H1 (cell line): Measurements from ENCODE around the gene EEF1A2. TPM values are rescaled to one million over a fixed set of nuclear protein-coding genes. Genes with fewer than 3 reads are reported as not detected.

ENCODE experiments used
- CBX8 ChIP-seq: fragments of 300-800, 300-1000 bp; sonication (generic); IDR thresholded peaks from 2 replicates; pipeline ENCODE4 v1.7.1; 2016; ENCODE audit warnings: low read depth, low read length, borderline replicate concordance
- EZH2 ChIP-seq: fragments of 200-600 bp; sonication (generic); IDR thresholded peaks from 2 replicates; pipeline ENCODE4 v1.7.1; 2012; ENCODE audit warnings: low read depth, mild to moderate bottlenecking, moderate library complexity, low read length, inconsistent platforms; ENCODE audit not compliant: severe bottlenecking
- JUN ChIP-seq: IDR thresholded peaks from 2 replicates; pipeline ENCODE4 v1.6.1; 2011; ENCODE audit warnings: low read depth, mild to moderate bottlenecking, improper control_type of control experiment, low read length
- KDM4A ChIP-seq: IDR thresholded peaks from one replicate; pipeline ENCODE4 v1.7.1; 2012; ENCODE audit warnings: low read depth, mild to moderate bottlenecking, moderate library complexity, low read length, inconsistent platforms; ENCODE audit not compliant: severe bottlenecking
- NRF1 ChIP-seq: IDR thresholded peaks from 2 replicates; pipeline ENCODE4 v1.6.1; 2011; ENCODE audit warnings: mild to moderate bottlenecking, low read depth, low read length, improper control_type of control experiment
- RNF2 ChIP-seq: fragments of 200-900, 300-1000 bp; sonication (generic); IDR thresholded peaks from 2 replicates; pipeline ENCODE4 v1.7.1; 2016; ENCODE audit warnings: borderline replicate concordance, low read depth, mild to moderate bottlenecking, antibody characterized with exemption, low read length; ENCODE audit not compliant: poor library complexity, severe bottlenecking; ENCODE audit errors: missing control alignments
- SIX5 ChIP-seq: IDR thresholded peaks from 2 replicates; pipeline ENCODE4 v1.6.1; 2011; ENCODE audit warnings: mild to moderate bottlenecking, low read depth, low read length
- TEAD4 ChIP-seq: IDR thresholded peaks from 2 replicates; pipeline ENCODE4 v1.6.1; 2012; ENCODE audit warnings: low read depth, low read length, inconsistent platforms, mixed read lengths
- polyA plus RNA-seq, 7 experiments: library from polyadenylated mRNA; depleted of rRNA in 3 of 7; stranded (reverse) in 5 of 7; unstranded in 2 of 7; fragments of >200 nt in 5 of 7; fragments of 200-250 nt in 2 of 7; gene quantifications; 1 replicate in 5 of 7; 2 replicates in 1 of 7; 4 replicates in 1 of 7; pipeline versions ENCODE4 v1.2.1 to v1.2.3, GENCODE V29; 2011 to 2013; ENCODE audit warnings: missing spikeins in 2 of 7, mixed read lengths in 2 of 7
- total RNA-seq: library from RNA; stranded (reverse); fragmentation: NEBNext Ultra II Directional; extraction: Animal tissue kit (Norgen Biotek cat#: 25700); gene quantifications from 2 replicates; pipeline ENCODE4 v1.2.1, GENCODE V29; 2021
- TF ChIP-seq, protein P1 (sequence below): IDR thresholded peaks from 2 replicates; pipeline ENCODE4 v1.6.1; 2012; ENCODE audit warnings: low read length, inconsistent platforms

EEF1A2 gene
- total and polyA plus RNA-seq, 2 of the 8 experiments (the other 6 are each of a cell fraction or from before 2014, with no cell fraction given) = 7.4 to 25.8 TPM

DNA sequence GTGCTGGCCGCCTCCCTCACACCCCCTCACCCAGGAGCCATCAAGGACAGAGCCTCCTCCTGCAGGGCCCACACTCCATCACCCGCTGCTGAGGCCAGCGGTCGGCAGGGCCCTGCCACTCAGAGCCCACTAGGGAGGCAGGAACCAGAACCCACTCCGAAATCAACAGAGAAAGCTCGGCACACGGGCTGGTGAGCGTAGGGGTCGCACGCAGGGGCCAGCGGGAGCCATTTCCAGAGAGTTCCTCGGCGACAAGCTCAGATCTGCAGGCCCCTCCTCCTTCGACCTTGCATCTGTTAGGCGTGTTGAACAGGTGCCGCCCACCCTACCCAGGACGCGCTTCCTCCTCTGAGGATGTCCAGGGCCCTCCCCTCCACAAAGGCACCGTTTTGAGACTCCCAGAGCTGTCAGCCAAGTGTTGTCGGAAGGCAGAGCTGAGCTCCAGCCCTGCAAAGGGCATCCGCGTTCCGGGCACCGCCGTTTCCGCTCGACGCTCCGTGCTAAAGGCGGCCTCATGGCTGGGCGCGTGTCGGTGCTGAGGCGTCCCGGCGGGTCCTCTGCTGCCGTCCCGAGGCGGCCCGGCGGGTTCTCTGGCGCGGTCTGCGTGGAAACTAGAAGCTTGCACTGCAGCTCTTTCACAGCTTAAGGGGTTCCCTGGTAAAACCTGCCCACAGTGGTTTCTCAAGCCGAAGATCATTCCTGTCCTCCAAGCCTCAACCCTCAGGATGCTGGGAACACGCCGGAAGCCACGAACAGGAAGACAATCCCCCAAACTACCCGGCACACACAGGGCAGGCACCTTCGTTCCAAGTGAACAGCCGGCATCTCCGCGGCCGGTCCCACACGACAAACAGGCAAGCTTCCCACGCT, 33.3 kb downstream of the EEF1A2 start (continued):
- TF ChIP-seq NRF1 = no peak
- TF ChIP-seq KDM4A = no peak
- no peak for TF ChIP-seq JUN
- no peak for TF ChIP-seq TEAD4
- no peak for TF ChIP-seq EZH2
- TF ChIP-seq SIX5 = no peak
- TF ChIP-seq, protein P1, sequence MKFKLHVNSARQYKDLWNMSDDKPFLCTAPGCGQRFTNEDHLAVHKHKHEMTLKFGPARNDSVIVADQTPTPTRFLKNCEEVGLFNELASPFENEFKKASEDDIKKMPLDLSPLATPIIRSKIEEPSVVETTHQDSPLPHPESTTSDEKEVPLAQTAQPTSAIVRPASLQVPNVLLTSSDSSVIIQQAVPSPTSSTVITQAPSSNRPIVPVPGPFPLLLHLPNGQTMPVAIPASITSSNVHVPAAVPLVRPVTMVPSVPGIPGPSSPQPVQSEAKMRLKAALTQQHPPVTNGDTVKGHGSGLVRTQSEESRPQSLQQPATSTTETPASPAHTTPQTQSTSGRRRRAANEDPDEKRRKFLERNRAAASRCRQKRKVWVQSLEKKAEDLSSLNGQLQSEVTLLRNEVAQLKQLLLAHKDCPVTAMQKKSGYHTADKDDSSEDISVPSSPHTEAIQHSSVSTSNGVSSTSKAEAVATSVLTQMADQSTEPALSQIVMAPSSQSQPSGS = no peak
- no peak for TF ChIP-seq CBX8
- TF ChIP-seq RNF2 = no peak
